Left lung (tissue), 10 donors: ENCODE results near the gene UBE2D4. TPM values are rescaled to one million over a fixed set of nuclear protein-coding genes. Genes with fewer than 3 reads are reported as not detected.

Experiments
- ATAC-seq: fragments of 200-7000 bp; cut with Tn5 transposase; one replicate; pipeline ENCODE4 v1.9.1; 2020; ENCODE audit warnings: moderate library complexity
- DNase-seq, 4 donors: peaks; one replicate each; pipeline ENCODE4 v3.0.0-alpha.2; 2013 to 2020
- H3K27ac ChIP-seq, 2 donors: fragments of 200-600 bp; sonication (generic) in 1 of 2; one replicate each; pipeline versions ENCODE4 v1.5.0 to v1.8.0; 2020 to 2021
- H3K27me3 ChIP-seq, 2 donors: fragments of 200-600 bp; sonication (generic) in 1 of 2; one replicate each; pipeline versions ENCODE4 v1.5.0 to v1.8.0; 2020 to 2021
- H3K36me3 ChIP-seq, 2 donors: fragments of 200-600 bp; sonication (generic) in 1 of 2; one replicate each; pipeline versions ENCODE4 v1.5.0 to v1.8.0; 2020 to 2021
- H3K4me1 ChIP-seq, 2 donors: fragments of 200-600 bp; one replicate each; pipeline ENCODE4 v1.8.0; 2021
- H3K4me3 ChIP-seq, 2 donors: fragments of 200-600 bp; sonication (generic) in 1 of 2; one replicate each; pipeline versions ENCODE4 v1.5.0 to v1.8.0; 2020 to 2021; ENCODE audit warnings: mild to moderate bottlenecking in 1 of 2
- H3K9me3 ChIP-seq, 2 donors: fragments of 200-600 bp; sonication (generic) in 1 of 2; one replicate each; pipeline versions ENCODE4 v1.5.0 to v1.8.0; 2020 to 2021
- intact Hi-C, 2 donors: fragments of 100-400 bp; cut with DNase I; formaldehyde crosslinking; loops; one replicate each; pipeline versions ENCODE4 v1.11.2 to v1.14.2; 2022
- polyA plus RNA-seq, 6 donors: library from polyadenylated mRNA; unstranded; fragments of 120-200 nt; gene quantifications; one replicate each; pipeline ENCODE4 v1.2.1, GENCODE V29; 2013; ENCODE audit not compliant: insufficient read length in 6 of 6
- total RNA-seq, 2 donors: library from RNA; stranded (reverse); fragmentation: NEBNext Ultra II Directional; extraction: Animal tissue kit (Norgen Biotek cat#: 25700); gene quantifications; one replicate each; pipeline ENCODE4 v1.2.1, GENCODE V29; 2021
- TF ChIP-seq, protein P1 (sequence below), 2 donors: fragments of 200-600 bp; sonication (generic) in 1 of 2; IDR thresholded peaks; one replicate each; pipeline versions ENCODE4 v1.5.0 to v1.8.0; 2021; ENCODE audit warnings: antibody characterized with exemption in 2 of 2
- donor health status: DM: no; HTN: yes; CAD: no.
- donor health status: DM: no; HTN: no; CAD: no.

Gene UBE2D4
- total and polyA plus RNA-seq, 8 donors: 15.2 to 26.4 (median 16.6) TPM

DNA sequence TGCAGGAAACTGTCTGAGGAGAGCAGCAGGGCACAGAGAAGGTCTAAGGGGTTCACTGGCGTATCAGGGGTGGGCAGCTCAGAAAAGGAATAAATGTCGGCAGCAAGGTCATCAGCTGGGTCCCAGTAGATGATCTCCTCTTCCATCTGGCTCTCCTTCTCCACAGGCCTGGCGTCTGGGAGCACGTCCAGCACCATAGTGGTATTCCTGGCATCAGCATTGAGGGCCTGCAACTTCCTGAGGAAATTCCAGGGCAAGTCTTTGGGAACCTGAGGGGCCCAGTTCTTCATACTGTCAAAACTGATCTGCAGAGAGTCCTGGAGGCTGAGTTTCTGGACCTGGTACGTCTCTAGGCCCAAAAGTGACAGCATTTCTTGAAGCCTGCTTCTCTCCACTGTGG is 47.4 kb upstream of the UBE2D4 start:
- DNase-seq (no peak), ATAC-seq (no peak)
- TF ChIP-seq, protein P1, sequence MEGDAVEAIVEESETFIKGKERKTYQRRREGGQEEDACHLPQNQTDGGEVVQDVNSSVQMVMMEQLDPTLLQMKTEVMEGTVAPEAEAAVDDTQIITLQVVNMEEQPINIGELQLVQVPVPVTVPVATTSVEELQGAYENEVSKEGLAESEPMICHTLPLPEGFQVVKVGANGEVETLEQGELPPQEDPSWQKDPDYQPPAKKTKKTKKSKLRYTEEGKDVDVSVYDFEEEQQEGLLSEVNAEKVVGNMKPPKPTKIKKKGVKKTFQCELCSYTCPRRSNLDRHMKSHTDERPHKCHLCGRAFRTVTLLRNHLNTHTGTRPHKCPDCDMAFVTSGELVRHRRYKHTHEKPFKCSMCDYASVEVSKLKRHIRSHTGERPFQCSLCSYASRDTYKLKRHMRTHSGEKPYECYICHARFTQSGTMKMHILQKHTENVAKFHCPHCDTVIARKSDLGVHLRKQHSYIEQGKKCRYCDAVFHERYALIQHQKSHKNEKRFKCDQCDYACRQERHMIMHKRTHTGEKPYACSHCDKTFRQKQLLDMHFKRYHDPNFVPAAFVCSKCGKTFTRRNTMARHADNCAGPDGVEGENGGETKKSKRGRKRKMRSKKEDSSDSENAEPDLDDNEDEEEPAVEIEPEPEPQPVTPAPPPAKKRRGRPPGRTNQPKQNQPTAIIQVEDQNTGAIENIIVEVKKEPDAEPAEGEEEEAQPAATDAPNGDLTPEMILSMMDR (IDR thresholded peaks at IDR 0.05): no peak
- Histone ChIP-seq H3K9me3 (no peaks in the 10 kb centered on the region), H3K36me3 (peaks cover 0 to 80% of the 10 kb centered on the region in 2 donors), H3K4me1 (peaks cover 0 to 5% of the 10 kb centered on the region in 2 donors), H3K4me3 (no peak overlapping the region), H3K27ac (peak overlapping the region in 1 of 2 donors; percentile 35), H3K27me3 (no peaks in the 10 kb centered on the region)
- intact Hi-C loops: no loop called here

DNA sequence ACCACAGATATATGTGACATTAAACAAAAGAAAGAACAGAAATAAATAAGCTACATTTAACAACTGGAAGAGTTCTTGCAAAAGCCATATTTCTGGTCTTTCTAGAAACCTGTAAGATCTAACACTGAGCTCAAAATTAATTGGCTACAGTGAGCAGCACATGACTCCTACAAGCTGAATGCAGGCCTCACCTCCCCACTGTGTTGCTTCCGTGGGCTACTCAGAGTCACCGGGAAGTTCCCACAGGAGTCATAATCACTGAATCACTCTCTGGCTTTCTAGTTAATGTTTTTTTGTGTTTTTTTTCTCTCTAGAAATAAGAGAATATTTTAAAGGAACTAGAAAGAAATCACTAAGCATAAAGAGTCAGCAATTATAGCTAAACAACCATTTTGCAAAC is 46.8 kb upstream of the UBE2D4 start:
- DNase-seq (no peak), ATAC-seq (no peak)
- H3K9me3 ChIP-seq: no peaks in the 10 kb centered on the region
- H3K4me3 ChIP-seq: no peak overlapping the region
- peak overlapping the region in 1 of 2 donors; percentile 35 for H3K27ac ChIP-seq
- TF ChIP-seq, protein P1 (IDR thresholded peaks at IDR 0.05): no peak
- H3K4me1 ChIP-seq: peaks cover 0 to 5% of the 10 kb centered on the region in 2 donors
- intact Hi-C loops: no loop called here
- peaks cover 0 to 86% of the 10 kb centered on the region in 2 donors for H3K36me3 ChIP-seq
- no peaks in the 10 kb centered on the region for H3K27me3 ChIP-seq

GRCh38 chr7:43880596-43880995 is 45.6 kb upstream of the UBE2D4 start:
- H3K36me3 ChIP-seq: peaks cover 0 to 91% of the 10 kb centered on the region in 2 donors
- H3K27ac ChIP-seq: no peak overlapping the region
- DNase-seq (no peak), ATAC-seq (no peak)
- peaks cover 0 to 5% of the 10 kb centered on the region in 2 donors for H3K4me1 ChIP-seq
- no peak overlapping the region for H3K4me3 ChIP-seq
- intact Hi-C loops: no loop called here
- no peaks in the 10 kb centered on the region for H3K27me3 ChIP-seq
- TF ChIP-seq, protein P1 (IDR thresholded peaks at IDR 0.05): no peak
- H3K9me3 ChIP-seq: no peaks in the 10 kb centered on the region

- H3K27me3 ChIP-seq: no peaks in the 10 kb centered on the region
- DNase-seq: no peak
- H3K27ac ChIP-seq: no peak overlapping the region
- H3K9me3 ChIP-seq: no peaks in the 10 kb centered on the region
- H3K4me3 ChIP-seq: no peak overlapping the region
- no peak for ATAC-seq
- peaks cover 0 to 9% of the 10 kb centered on the region in 2 donors for H3K4me1 ChIP-seq
- intact Hi-C loops: no loop called here
- peaks cover 0 to 72% of the 10 kb centered on the region in 2 donors for H3K36me3 ChIP-seq
- TF ChIP-seq, protein P1 (IDR thresholded peaks at IDR 0.05): no peak
Measured at GRCh38 chr7:43884209-43884608, 42.0 kb upstream of the UBE2D4 start.

- DNase-seq: no peak
- no peak for ATAC-seq
- Histone ChIP-seq H3K27me3 (no peaks in the 10 kb centered on the region), H3K27ac (no peak overlapping the region), H3K9me3 (no peaks in the 10 kb centered on the region), H3K36me3 (peaks cover 0 to 68% of the 10 kb centered on the region in 2 donors), H3K4me3 (no peak overlapping the region), H3K4me1 (peaks cover 0 to 12% of the 10 kb centered on the region in 2 donors)
- TF ChIP-seq, protein P1 (IDR thresholded peaks at IDR 0.05): no peak
- intact Hi-C loops: no loop called here
Measured at GRCh38 chr7:43884617-43885016, 41.6 kb upstream of the UBE2D4 start.
